K562 (cell line): ENCODE measurements around the gene ABCG1. TPM values are rescaled to one million over a fixed set of nuclear protein-coding genes. Genes with fewer than 3 reads are reported as not detected.

Source experiments
- ADNP ChIP-seq: fragments of 200-800 bp; sonication (Bioruptor generic); IDR thresholded peaks from 2 replicates; pipeline ENCODE4 v1.6.1; 2016; ENCODE audit warnings: missing genetic modification characterization, missing compliant biosample characterization
- CEBPG ChIP-seq, 3 experiments: fragments of 200-800 bp in 1 of 3; sonication (Bioruptor generic) in 1 of 3; sonication (generic) in 1 of 3; formaldehyde crosslinking in 1 of 3; IDR thresholded peaks in 2 of 3; conservative IDR thresholded peaks in 1 of 3; 2 replicates each; pipeline versions ENCODE4 v1.6.1 to v1.8.0; 2016 to 2022; ENCODE audit warnings: missing compliant biosample characterization in 2 of 3, missing genetic modification characterization in 2 of 3, mild to moderate bottlenecking in 1 of 3, missing genetic modification reagents in 1 of 3
- CHD4 ChIP-seq: fragments of 200-600 bp; sonication (generic); IDR thresholded peaks from 3 replicates; pipeline ENCODE4 v1.6.1; 2012; ENCODE audit warnings: low read depth, mild to moderate bottlenecking, mixed read lengths, low read length, inconsistent platforms; ENCODE audit not compliant: insufficient read depth, insufficient replicate concordance, poor library complexity, severe bottlenecking
- ELF2 ChIP-seq: fragments of 250-450 bp; sonication (Bioruptor Pico); IDR thresholded peaks from 2 replicates; pipeline ENCODE4 v1.5.0; 2021; ENCODE audit warnings: mild to moderate bottlenecking
- FOSL1 ChIP-seq: fragments of 200-800 bp; sonication (Bioruptor generic); conservative IDR thresholded peaks from 2 replicates; pipeline ENCODE4 v1.6.1; 2016; ENCODE audit warnings: missing genetic modification characterization, missing compliant biosample characterization
- JUND ChIP-seq, 2 experiments: IDR thresholded peaks; 2 replicates in 1 of 2; 3 replicates in 1 of 2; pipeline ENCODE4 v1.6.1; 2011; ENCODE audit warnings: borderline replicate concordance in 2 of 2, low read depth in 2 of 2, low read length in 2 of 2, improper control_type of control experiment in 1 of 2, missing biosample characterization in 1 of 2, missing genetic modification characterization in 1 of 2, missing genetic modification reagents in 1 of 2
- MIER1 ChIP-seq: fragments of 450-650 bp; IDR thresholded peaks from 2 replicates; pipeline ENCODE4 v1.6.1; 2016; ENCODE audit warnings: antibody characterized with exemption, mild to moderate bottlenecking, low read depth
- NR1H2 ChIP-seq: sonication (generic); formaldehyde crosslinking; IDR thresholded peaks from 2 replicates; pipeline ENCODE4 v1.4.0; 2020; ENCODE audit warnings: mild to moderate bottlenecking, missing genetic modification reagents
- NR3C1 ChIP-seq: sonication (generic); formaldehyde crosslinking; IDR thresholded peaks from 2 replicates; pipeline ENCODE4 v1.8.1; 2022; ENCODE audit warnings: missing genetic modification reagents
- RFX5 ChIP-seq: IDR thresholded peaks from 2 replicates; pipeline ENCODE4 v1.6.1; 2011; ENCODE audit warnings: low read depth, mild to moderate bottlenecking, improper control_type of control experiment, low read length
- SPI1 ChIP-seq: IDR thresholded peaks from 2 replicates; pipeline ENCODE4 v1.6.1; 2011; ENCODE audit warnings: low read depth, low read length, control low read depth, borderline replicate concordance
- ZEB2 ChIP-seq: fragments of 450-650 bp; IDR thresholded peaks from 2 replicates; pipeline ENCODE4 v1.6.1; 2016
- ZNF146 ChIP-seq: IDR thresholded peaks from one replicate; pipeline ENCODE4 v1.6.1; 2018; ENCODE audit warnings: missing compliant biosample characterization; ENCODE audit not compliant: unreplicated experiment
- ZNF23 ChIP-seq: fragments of 250-450 bp; sonication (Bioruptor Pico); IDR thresholded peaks from 2 replicates; pipeline ENCODE4 v1.4.0; 2020; ENCODE audit warnings: mild to moderate bottlenecking
- ZNF589 ChIP-seq: fragments of 200-800 bp; sonication (Bioruptor generic); IDR thresholded peaks from 2 replicates; pipeline ENCODE4 v1.6.1; 2016; ENCODE audit warnings: low read depth, missing genetic modification characterization, missing compliant biosample characterization
- polyA plus RNA-seq, 8 experiments: library from polyadenylated mRNA; depleted of rRNA in 4 of 8; stranded (reverse) in 5 of 8; unstranded in 3 of 8; fragments of >200 nt; fragmentation: Nextera tagmentation in 2 of 8; fragmentation: Illumina TruSeq in 1 of 8; extraction: Ambion mirVana in 2 of 8; extraction: Trizol in 1 of 8; gene quantifications; 2 replicates each; pipeline versions ENCODE4 v1.2.1 to v1.2.3, GENCODE V29; 2011 to 2014; ENCODE audit warnings: inconsistent platforms in 1 of 8, missing spikeins in 1 of 8
- total RNA-seq, 7 experiments: library from RNA; depleted of rRNA in 6 of 7; stranded (reverse); fragments of >200 nt in 6 of 7; fragmentation: Illumina TruSeq in 2 of 7; extraction: Trizol in 2 of 7; gene quantifications; 2 replicates each; pipeline versions ENCODE4 v1.2.1 to v1.2.3, GENCODE V29; 2011 to 2021; ENCODE audit warnings: low replicate concordance in 1 of 7
- TF ChIP-seq, protein P1 (sequence below), 2 experiments: fragments of 450-650 bp; IDR thresholded peaks; 2 replicates each; pipeline ENCODE4 v1.6.1; 2016; ENCODE audit warnings: mild to moderate bottlenecking in 2 of 2, borderline replicate concordance in 1 of 2, low read depth in 1 of 2, moderate library complexity in 1 of 2
- TF ChIP-seq, protein P2 (sequence below): fragments of 450-650 bp; IDR thresholded peaks from 2 replicates; pipeline ENCODE4 v1.6.1; 2016; ENCODE audit warnings: missing biosample characterization, missing genetic modification characterization

ABCG1 gene
- total and polyA plus RNA-seq, 9 of the 15 experiments (the other 6 are each of a cell fraction or from before 2014, with no cell fraction given): 0.04 to 0.09 TPM; not detected in 7

DNA sequence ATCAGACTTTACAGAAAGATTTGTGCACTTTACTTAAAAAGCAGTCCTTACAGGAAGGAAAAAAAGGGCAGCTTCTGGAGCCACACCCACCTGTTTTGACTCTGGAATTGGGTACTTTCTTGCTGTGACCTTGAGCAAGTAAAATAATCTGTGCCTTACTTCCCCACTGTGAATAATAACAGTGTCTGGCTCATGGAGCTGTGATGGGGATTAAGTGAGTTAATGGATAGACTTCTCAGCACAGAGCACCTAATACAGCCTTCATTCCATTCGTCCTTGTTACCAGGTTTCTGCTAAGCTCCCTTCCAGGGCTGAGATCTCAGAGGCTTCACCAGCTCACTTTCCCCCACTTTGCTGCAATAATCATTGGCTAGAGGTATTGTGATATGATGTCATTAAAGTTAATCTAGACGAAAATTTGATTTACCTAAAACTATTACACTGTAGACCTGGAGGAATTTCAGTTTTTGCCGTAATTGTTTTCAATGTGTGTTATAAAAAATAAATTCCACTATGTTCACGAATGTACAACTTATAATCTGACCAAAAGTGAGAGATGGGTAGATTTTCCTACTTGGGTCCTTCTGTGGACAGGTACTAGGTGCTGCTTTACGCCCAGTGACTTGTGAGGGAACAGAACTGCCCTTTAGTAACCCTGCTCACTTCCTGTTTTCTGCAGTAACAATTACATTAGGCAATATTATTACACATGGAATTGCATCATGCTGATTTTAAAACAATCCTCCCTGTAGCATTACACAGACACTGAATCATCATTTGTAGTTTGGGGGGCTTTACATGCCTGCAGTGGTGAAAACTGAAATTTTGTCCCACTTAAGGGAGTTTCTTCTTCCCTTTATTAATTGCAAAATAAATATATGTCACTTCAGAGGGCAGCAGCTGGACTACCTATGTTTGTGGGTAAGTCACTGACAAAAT, 19.7 kb upstream of the ABCG1 start (continued):
- TF ChIP-seq, protein P1, sequence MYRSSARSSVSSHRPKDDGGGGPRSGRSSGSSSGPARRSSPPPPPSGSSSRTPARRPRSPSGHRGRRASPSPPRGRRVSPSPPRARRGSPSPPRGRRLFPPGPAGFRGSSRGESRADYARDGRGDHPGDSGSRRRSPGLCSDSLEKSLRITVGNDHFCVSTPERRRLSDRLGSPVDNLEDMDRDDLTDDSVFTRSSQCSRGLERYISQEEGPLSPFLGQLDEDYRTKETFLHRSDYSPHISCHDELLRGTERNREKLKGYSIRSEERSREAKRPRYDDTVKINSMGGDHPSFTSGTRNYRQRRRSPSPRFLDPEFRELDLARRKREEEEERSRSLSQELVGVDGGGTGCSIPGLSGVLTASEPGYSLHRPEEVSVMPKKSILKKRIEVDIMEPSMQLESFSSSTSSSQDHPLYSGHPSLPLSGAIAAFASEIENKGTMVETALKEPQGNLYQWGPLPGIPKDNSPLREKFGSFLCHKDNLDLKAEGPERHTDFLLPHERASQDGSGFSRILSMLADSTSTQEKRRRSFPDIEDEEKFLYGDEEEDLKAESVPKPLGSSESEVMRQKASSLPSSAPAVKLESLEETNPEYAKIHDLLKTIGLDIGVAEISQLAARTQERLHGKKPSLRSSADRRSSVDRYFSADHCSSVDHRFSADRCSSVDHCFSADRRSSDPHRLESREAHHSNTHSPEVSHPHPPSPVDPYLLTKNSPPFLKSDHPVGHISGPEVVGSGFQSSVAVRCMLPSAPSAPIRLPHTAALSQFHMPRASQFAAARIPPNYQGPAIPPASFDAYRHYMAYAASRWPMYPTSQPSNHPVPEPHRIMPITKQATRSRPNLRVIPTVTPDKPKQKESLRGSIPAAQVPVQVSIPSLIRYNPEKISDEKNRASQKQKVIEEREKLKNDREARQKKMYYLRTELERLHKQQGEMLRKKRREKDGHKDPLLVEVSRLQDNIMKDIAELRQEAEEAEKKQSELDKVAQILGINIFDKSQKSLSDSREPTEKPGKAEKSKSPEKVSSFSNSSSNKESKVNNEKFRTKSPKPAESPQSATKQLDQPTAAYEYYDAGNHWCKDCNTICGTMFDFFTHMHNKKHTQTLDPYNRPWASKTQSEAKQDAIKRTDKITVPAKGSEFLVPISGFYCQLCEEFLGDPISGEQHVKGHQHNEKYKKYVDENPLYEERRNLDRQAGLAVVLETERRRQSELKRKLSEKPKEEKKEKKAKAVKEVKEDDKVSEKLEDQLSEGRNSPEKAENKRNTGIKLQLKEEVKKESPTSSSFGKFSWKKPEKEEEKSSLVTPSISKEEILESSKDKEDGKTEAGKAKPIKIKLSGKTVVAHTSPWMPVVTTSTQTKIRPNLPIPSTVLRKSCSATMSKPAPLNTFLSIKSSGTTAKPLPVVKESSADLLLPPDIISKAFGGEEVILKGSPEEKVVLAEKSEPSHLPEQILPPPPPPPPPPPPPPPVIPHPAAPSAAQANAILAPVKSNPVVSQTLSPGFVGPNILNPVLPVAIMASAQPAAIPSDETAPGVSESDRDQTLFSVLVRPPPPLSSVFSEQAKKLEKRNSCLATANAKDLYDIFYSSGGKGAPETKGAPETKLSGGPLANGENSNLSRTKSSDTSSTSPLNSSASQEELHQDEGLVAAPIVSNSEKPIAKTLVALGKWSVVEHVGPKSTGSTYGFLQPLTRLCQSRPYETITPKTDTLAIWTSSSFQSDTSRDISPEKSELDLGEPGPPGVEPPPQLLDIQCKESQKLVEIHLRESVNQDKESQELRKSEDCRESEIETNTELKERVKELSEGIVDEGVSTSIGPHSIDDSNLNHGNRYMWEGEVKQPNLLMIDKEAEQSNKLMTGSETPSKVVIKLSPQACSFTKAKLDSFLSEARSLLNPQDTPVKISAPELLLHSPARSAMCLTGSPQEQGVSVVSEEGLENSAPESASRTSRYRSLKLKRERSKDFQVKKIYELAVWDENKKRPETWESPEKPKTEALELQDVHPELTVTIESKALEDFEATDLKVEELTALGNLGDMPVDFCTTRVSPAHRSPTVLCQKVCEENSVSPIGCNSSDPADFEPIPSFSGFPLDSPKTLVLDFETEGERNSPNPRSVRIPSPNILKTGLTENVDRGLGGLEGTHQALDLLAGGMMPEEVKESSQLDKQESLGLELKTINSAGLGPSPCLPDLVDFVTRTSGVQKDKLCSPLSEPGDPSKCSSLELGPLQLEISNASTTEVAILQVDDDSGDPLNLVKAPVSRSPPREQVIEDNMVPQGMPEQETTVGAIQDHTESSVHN (IDR thresholded peaks at IDR 0.05; ENCODE audit: borderline replicate concordance in 1 of 2, low read depth in 1 of 2): peak in 1 of 2 experiments; percentile 80; a peak in 2 of 4 replicates
- TF ChIP-seq CEBPG (CRISPR knock-in tag; IDR thresholded peaks at IDR 0.05): peak; percentile 95
- peak; percentile 100 for TF ChIP-seq CEBPG (tag; conservative IDR thresholded peaks at IDR 0.05 in 1 of 2, IDR thresholded peaks at IDR 0.05 in 1 of 2)
- TF ChIP-seq, protein P2, sequence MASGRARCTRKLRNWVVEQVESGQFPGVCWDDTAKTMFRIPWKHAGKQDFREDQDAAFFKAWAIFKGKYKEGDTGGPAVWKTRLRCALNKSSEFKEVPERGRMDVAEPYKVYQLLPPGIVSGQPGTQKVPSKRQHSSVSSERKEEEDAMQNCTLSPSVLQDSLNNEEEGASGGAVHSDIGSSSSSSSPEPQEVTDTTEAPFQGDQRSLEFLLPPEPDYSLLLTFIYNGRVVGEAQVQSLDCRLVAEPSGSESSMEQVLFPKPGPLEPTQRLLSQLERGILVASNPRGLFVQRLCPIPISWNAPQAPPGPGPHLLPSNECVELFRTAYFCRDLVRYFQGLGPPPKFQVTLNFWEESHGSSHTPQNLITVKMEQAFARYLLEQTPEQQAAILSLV (tag): peak; percentile 71
- no peak for TF ChIP-seq NR3C1 (CRISPR knock-in tag)
- TF ChIP-seq CHD4: no peak
- no peak for TF ChIP-seq ADNP (tag)
- TF ChIP-seq MIER1: no peak
- TF ChIP-seq RFX5: no peak
- peak; percentile 97 for TF ChIP-seq SPI1
- TF ChIP-seq FOSL1 (tag): peak; percentile 82
- peak; percentile 98; the same call in 1 of the 2 replicates for TF ChIP-seq NR1H2 (CRISPR knock-in tag)
- TF ChIP-seq JUND (IDR thresholded peaks at IDR 0.05; ENCODE audit: borderline replicate concordance, low read depth, low read length): peak; percentile 58
- peak; percentile 72 for TF ChIP-seq JUND (tag; IDR thresholded peaks at IDR 0.05; ENCODE audit: borderline replicate concordance, low read depth, low read length)
- peak; percentile 41; the same call in 1 of the 2 replicates for TF ChIP-seq ZEB2
- TF ChIP-seq ZNF589 (CRISPR knock-in tag): peak; percentile 67
- TF ChIP-seq ZNF146 (CRISPR knock-in tag): no peak
- TF ChIP-seq ELF2: peak; percentile 34; the same call in 1 of the 2 replicates
- no peak for TF ChIP-seq ZNF23
